PC-3 (cell line): ENCODE measurements around the gene KRT31.

Experiments
- EZH2 ChIP-seq: fragments of 300-600 bp; sonication (generic); IDR thresholded peaks from one replicate; pipeline ENCODE4 v1.6.1; 2017; ENCODE audit warnings: antibody characterized with exemption, mild to moderate bottlenecking, low read length; ENCODE audit not compliant: unreplicated experiment
- TF ChIP-seq, protein P1 (sequence below): fragments of 300-600 bp; sonication (generic); conservative IDR thresholded peaks from 2 replicates; pipeline ENCODE4 v1.5.1; 2017; ENCODE audit warnings: antibody characterized with exemption, low read depth, mild to moderate bottlenecking, low read length

DNA sequence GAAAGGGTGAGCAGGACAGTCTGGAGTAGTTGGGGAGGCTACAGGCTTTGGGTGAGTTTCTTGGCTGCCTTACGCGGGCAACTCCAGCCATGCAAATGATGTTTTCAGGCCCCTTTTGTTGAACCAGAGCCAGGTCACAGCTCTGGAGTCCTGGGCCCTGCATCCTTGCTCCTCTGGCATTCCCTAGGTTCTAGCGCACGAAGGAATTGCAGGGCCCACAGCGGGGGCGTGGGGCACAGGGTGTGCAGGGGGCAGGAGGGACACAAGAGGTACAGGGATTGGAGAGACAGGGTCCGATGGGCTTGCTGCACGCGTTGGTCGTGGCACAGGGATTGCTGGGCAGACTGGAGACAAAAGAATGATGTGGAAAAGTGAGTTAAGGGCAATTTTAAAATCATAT, 3.6 kb downstream of the KRT31 start:
- TF ChIP-seq, protein P1, sequence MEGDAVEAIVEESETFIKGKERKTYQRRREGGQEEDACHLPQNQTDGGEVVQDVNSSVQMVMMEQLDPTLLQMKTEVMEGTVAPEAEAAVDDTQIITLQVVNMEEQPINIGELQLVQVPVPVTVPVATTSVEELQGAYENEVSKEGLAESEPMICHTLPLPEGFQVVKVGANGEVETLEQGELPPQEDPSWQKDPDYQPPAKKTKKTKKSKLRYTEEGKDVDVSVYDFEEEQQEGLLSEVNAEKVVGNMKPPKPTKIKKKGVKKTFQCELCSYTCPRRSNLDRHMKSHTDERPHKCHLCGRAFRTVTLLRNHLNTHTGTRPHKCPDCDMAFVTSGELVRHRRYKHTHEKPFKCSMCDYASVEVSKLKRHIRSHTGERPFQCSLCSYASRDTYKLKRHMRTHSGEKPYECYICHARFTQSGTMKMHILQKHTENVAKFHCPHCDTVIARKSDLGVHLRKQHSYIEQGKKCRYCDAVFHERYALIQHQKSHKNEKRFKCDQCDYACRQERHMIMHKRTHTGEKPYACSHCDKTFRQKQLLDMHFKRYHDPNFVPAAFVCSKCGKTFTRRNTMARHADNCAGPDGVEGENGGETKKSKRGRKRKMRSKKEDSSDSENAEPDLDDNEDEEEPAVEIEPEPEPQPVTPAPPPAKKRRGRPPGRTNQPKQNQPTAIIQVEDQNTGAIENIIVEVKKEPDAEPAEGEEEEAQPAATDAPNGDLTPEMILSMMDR: no peak
- TF ChIP-seq EZH2: no peak
